HepG2 (cell line): ENCODE data around the gene PPP4C. TPM values are rescaled to one million over a fixed set of nuclear protein-coding genes. Genes with fewer than 3 reads are reported as not detected.

Experiments used
- AGO2 ChIP-seq: fragments of 200-400 bp; formaldehyde crosslinking; optimal IDR thresholded peaks from 2 replicates; pipeline ENCODE3; 2017; ENCODE audit warnings: mild to moderate bottlenecking, low read depth, low read length, moderate library complexity
- BRD4 ChIP-seq: sonication (generic); formaldehyde crosslinking; IDR thresholded peaks from 2 replicates; pipeline ENCODE4 v1.4.0; 2020; ENCODE audit warnings: missing genetic modification reagents
- EP300 ChIP-seq, 3 experiments: sonication (generic) in 1 of 3; formaldehyde crosslinking in 1 of 3; IDR thresholded peaks; 2 replicates each; pipeline versions ENCODE4 v1.5.1 to v1.6.1; 2011 to 2020; ENCODE audit warnings: low read depth in 2 of 3, low read length in 2 of 3, borderline replicate concordance in 1 of 3, improper control_type of control experiment in 1 of 3, mild to moderate bottlenecking in 1 of 3, missing genetic modification reagents in 1 of 3, moderate library complexity in 1 of 3
- HMG20A ChIP-seq: IDR thresholded peaks from 2 replicates; pipeline ENCODE4 v1.6.1; 2016; ENCODE audit warnings: borderline replicate concordance
- KLF15 ChIP-seq: sonication (generic); formaldehyde crosslinking; IDR thresholded peaks from 2 replicates; pipeline ENCODE4 v1.8.1; 2023; ENCODE audit warnings: borderline replicate concordance, mild to moderate bottlenecking, inconsistent platforms, missing genetic modification reagents, mixed read lengths
- MAF1 ChIP-seq: sonication (generic); formaldehyde crosslinking; IDR thresholded peaks from 2 replicates; pipeline ENCODE4 v1.5.0; 2020; ENCODE audit warnings: missing genetic modification reagents, borderline replicate concordance
- PAWR ChIP-seq: sonication (generic); formaldehyde crosslinking; IDR thresholded peaks from 2 replicates; pipeline ENCODE4 v1.4.0; 2020; ENCODE audit warnings: missing genetic modification reagents, mild to moderate bottlenecking, borderline replicate concordance
- SP2 ChIP-seq: sonication (generic); formaldehyde crosslinking; IDR thresholded peaks from 2 replicates; pipeline ENCODE4 v1.5.1; 2020; ENCODE audit warnings: mild to moderate bottlenecking, missing genetic modification reagents
- SRSF9 ChIP-seq: fragments of 200-400 bp; formaldehyde crosslinking; IDR thresholded peaks from 2 replicates; pipeline ENCODE4 v1.6.1; 2018; ENCODE audit warnings: borderline replicate concordance, mild to moderate bottlenecking, low read depth, low read length; ENCODE audit not compliant: insufficient read depth, poor library complexity, severe bottlenecking
- ZBTB21 ChIP-seq: sonication (generic); formaldehyde crosslinking; IDR thresholded peaks from 2 replicates; pipeline ENCODE4 v1.4.0; 2020; ENCODE audit warnings: missing genetic modification reagents
- ZMAT3 ChIP-seq: sonication (generic); formaldehyde crosslinking; conservative IDR thresholded peaks from 2 replicates; pipeline ENCODE4 v1.7.0; 2021; ENCODE audit warnings: missing genetic modification reagents
- ZMYM4 ChIP-seq: sonication (generic); formaldehyde crosslinking; IDR thresholded peaks from 2 replicates; pipeline ENCODE4 v1.8.1; 2023; ENCODE audit warnings: mild to moderate bottlenecking, missing genetic modification reagents
- ZNF282 ChIP-seq: fragments of 450-650 bp; IDR thresholded peaks from 2 replicates; pipeline ENCODE4 v1.6.1; 2018; ENCODE audit not compliant: partially characterized antibody
- ZNF543 ChIP-seq: sonication (generic); formaldehyde crosslinking; IDR thresholded peaks from 2 replicates; pipeline ENCODE4 v1.4.0; 2020; ENCODE audit warnings: mild to moderate bottlenecking, missing genetic modification reagents
- ZNF567 ChIP-seq: sonication (generic); formaldehyde crosslinking; IDR thresholded peaks from 2 replicates; pipeline ENCODE4 v1.8.1; 2023; ENCODE audit warnings: mild to moderate bottlenecking, missing genetic modification reagents, borderline replicate concordance
- ZNF616 ChIP-seq: sonication (generic); formaldehyde crosslinking; IDR thresholded peaks from 2 replicates; pipeline ENCODE4 v1.5.0; 2020; ENCODE audit warnings: low read depth, mild to moderate bottlenecking, missing genetic modification reagents
- ZNF788 ChIP-seq: sonication (generic); formaldehyde crosslinking; IDR thresholded peaks from 2 replicates; pipeline ENCODE4 v1.5.0; 2020; ENCODE audit warnings: mild to moderate bottlenecking, missing genetic modification reagents, borderline replicate concordance
- ZNF841 ChIP-seq: sonication (generic); formaldehyde crosslinking; IDR thresholded peaks from 2 replicates; pipeline ENCODE4 v1.8.1; 2023; ENCODE audit warnings: missing genetic modification reagents, borderline replicate concordance
- polyA plus RNA-seq, 8 experiments: library from polyadenylated mRNA; depleted of rRNA in 3 of 8; stranded (reverse) in 7 of 8; unstranded in 1 of 8; fragments of >200 nt; fragmentation: Illumina TruSeq in 4 of 8; extraction: Trizol in 4 of 8; gene quantifications; 2 replicates each; pipeline versions ENCODE4 v1.2.1 to v1.2.3, GENCODE V29; 2011 to 2016; ENCODE audit warnings: low read depth in 4 of 8, missing spikeins in 1 of 8, mixed read lengths in 1 of 8; ENCODE audit not compliant: insufficient read depth in 1 of 8
- total RNA-seq, 5 experiments: library from RNA; depleted of rRNA; stranded (reverse); fragments of >200 nt; fragmentation: Illumina TruSeq; extraction: Trizol; gene quantifications; 2 replicates each; pipeline ENCODE4 v1.2.3, GENCODE V29; 2016; ENCODE audit warnings: low read depth in 1 of 5
- TF ChIP-seq, protein P1 (sequence below): sonication (generic); formaldehyde crosslinking; IDR thresholded peaks from 2 replicates; pipeline ENCODE4 v1.4.0; 2020; ENCODE audit warnings: mild to moderate bottlenecking, low read depth, missing genetic modification reagents
- TF ChIP-seq, protein P2 (sequence below): sonication (generic); formaldehyde crosslinking; IDR thresholded peaks from 2 replicates; pipeline ENCODE4 v1.4.0; 2020; ENCODE audit warnings: missing genetic modification reagents
- TF ChIP-seq, protein P3 (sequence below): sonication (generic); formaldehyde crosslinking; IDR thresholded peaks from 2 replicates; pipeline ENCODE4 v1.8.1; 2023; ENCODE audit warnings: mild to moderate bottlenecking, moderate library complexity, missing genetic modification reagents
- TF ChIP-seq, protein P4 (sequence below): sonication (generic); IDR thresholded peaks from 2 replicates; pipeline ENCODE4 v1.6.1; 2016; ENCODE audit warnings: low read depth, borderline replicate concordance
- TF ChIP-seq, protein P5 (sequence below): sonication (generic); formaldehyde crosslinking; IDR thresholded peaks from 2 replicates; pipeline ENCODE4 v1.4.0; 2020; ENCODE audit warnings: missing genetic modification reagents

Gene PPP4C
- total and polyA plus RNA-seq, 2 of the 13 experiments (the other 11 are each of a cell fraction or from before 2014, with no cell fraction given), result 176 to 220 TPM

DNA sequence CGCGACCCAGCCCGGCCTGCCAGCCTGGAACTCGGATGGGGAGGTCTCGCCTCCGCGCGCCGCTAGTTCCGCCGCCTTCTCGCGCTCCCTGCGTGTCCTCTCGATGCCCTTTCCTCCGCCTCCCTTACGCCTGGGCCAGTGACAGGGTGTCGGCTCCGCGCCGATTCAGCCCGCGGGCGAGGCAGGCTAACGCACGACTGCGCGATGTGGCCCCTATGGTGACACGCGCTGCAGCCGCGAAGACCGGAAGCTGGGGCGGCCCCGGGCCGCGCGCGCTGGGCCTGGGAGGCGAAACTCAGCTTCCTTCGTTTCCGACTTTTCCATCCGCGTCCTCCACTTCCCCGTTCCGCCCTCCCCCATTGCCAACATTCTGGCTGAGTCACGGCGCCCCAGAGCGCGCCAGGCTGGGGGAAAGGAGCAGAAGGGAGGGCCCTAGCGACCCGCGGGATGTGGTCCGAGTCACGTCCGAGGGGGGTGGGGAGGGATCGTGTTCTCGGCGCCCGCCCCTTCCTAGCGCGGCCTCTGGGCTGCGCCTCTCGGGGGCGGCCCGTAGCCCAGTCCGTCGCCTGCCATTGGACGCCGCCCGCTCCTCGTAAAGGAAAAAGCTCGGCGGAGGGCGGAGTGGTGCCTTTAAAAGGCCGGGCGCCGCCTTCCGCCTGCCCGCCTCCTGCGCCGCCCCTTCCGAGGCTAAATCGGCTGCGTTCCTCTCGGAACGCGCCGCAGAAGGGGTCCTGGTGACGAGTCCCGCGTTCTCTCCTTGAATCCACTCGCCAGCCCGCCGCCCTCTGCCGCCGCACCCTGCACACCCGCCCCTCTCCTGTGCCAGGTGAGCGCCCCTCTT lies 10.5 kb upstream of the PPP4C start, which contains the start of gene ALDOA (continued):
- TF ChIP-seq, protein P1, sequence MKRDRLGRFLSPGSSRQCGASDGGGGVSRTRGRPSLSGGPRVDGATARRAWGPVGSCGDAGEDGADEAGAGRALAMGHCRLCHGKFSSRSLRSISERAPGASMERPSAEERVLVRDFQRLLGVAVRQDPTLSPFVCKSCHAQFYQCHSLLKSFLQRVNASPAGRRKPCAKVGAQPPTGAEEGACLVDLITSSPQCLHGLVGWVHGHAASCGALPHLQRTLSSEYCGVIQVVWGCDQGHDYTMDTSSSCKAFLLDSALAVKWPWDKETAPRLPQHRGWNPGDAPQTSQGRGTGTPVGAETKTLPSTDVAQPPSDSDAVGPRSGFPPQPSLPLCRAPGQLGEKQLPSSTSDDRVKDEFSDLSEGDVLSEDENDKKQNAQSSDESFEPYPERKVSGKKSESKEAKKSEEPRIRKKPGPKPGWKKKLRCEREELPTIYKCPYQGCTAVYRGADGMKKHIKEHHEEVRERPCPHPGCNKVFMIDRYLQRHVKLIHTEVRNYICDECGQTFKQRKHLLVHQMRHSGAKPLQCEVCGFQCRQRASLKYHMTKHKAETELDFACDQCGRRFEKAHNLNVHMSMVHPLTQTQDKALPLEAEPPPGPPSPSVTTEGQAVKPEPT (CRISPR knock-in tag), result peak; percentile 95
- no peak; the same call in 1 of the 2 replicates for TF ChIP-seq ZBTB21
- peak; percentile 89 for TF ChIP-seq KLF15 (CRISPR knock-in tag)
- no peak for TF ChIP-seq ZNF282
- peak; percentile 81 for TF ChIP-seq SP2 (CRISPR knock-in tag)
- TF ChIP-seq, protein P2, sequence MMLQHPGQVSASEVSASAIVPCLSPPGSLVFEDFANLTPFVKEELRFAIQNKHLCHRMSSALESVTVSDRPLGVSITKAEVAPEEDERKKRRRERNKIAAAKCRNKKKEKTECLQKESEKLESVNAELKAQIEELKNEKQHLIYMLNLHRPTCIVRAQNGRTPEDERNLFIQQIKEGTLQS (CRISPR knock-in tag), result peak; percentile 80
- peak; percentile 98 for TF ChIP-seq ZNF616 (CRISPR knock-in tag)
- TF ChIP-seq ZMYM4 (CRISPR knock-in tag), result peak; percentile 98
- TF ChIP-seq ZNF543 (CRISPR knock-in tag), result peak; percentile 63; the same call in 1 of the 2 replicates
- peak; percentile 74 for TF ChIP-seq MAF1
- TF ChIP-seq, protein P3, sequence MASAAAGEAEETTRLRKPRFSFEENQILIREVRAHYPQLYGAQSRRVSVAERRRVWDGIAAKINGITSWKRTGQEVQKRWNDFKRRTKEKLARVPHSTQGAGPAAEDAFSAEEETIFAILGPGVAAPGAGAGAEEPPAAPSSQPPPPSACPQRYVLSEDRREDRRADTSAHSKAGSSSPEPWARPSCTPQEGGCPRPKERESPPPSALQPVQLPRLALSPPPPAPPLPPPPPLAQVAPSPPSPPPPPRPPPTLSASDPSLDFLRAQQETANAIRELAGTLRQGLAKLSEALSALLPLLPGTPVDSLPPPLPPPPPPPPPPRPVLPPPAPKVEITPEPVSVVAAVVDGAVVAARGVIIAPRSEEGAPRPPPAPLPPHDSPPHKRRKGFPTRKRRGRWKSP, result peak; percentile 82
- peak; percentile 97 for TF ChIP-seq ZNF788
- TF ChIP-seq AGO2, result peak; percentile 97
- TF ChIP-seq HMG20A (CRISPR knock-in tag), result peak; percentile 27; the same call in 1 of the 2 replicates
- TF ChIP-seq SRSF9, result no peak
- 0 out of 2 replicates have a peak, but pooled peaks have one; percentile 24 for TF ChIP-seq PAWR (CRISPR knock-in tag)
- TF ChIP-seq ZNF567, result peak; percentile 96
- no peak for TF ChIP-seq ZNF841
- TF ChIP-seq ZMAT3 (CRISPR knock-in tag), result peak; percentile 98
- TF ChIP-seq, protein P4, sequence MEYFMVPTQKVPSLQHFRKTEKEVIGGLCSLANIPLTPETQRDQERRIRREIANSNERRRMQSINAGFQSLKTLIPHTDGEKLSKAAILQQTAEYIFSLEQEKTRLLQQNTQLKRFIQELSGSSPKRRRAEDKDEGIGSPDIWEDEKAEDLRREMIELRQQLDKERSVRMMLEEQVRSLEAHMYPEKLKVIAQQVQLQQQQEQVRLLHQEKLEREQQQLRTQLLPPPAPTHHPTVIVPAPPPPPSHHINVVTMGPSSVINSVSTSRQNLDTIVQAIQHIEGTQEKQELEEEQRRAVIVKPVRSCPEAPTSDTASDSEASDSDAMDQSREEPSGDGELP, result no peak
- peak; percentile 3 to 87 for TF ChIP-seq EP300 (IDR thresholded peaks at IDR 0.05; ENCODE audit: low read depth in 2 of 2, low read length in 2 of 2)
- TF ChIP-seq EP300 (CRISPR knock-in tag; IDR thresholded peaks at IDR 0.05; ENCODE audit: borderline replicate concordance), result peak; percentile 90
- TF ChIP-seq, protein P5, sequence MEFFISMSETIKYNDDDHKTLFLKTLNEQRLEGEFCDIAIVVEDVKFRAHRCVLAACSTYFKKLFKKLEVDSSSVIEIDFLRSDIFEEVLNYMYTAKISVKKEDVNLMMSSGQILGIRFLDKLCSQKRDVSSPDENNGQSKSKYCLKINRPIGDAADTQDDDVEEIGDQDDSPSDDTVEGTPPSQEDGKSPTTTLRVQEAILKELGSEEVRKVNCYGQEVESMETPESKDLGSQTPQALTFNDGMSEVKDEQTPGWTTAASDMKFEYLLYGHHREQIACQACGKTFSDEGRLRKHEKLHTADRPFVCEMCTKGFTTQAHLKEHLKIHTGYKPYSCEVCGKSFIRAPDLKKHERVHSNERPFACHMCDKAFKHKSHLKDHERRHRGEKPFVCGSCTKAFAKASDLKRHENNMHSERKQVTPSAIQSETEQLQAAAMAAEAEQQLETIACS (CRISPR knock-in tag), result peak; percentile 83
- peak; percentile 99 for TF ChIP-seq BRD4 (CRISPR knock-in tag)
